ENCODE data around the gene EPHX1.

EPHX1 gene

GRCh38 chr1:225861834-225862580 is 52.1 kb downstream of the EPHX1 start:
- DNase-seq (ENCODE audit: low spot score), result no peak

GRCh38 chr1:225862581-225862950 is 52.6 kb downstream of the EPHX1 start:
- DNase-seq (ENCODE audit: low spot score), result no peak

DNA sequence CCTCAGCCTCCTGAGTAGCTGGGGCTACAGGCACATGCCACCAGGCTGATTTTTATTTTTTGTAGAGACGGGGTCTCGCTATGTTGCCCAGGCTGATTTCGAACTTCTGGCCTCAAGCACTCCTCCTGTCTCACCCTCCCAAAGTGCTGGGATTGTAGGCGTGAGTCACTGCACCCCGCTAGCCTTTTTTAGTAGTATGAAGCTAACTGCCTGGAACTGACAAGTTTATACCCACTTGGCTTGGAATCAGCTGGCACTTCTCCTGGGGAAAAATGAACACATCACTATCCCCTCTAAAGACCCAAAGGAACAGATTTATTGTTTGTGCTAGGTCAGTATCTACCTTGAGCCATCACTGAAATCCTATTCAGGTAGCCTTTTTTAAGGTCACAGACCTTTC is 53.2 kb downstream of the EPHX1 start:
- DNase-seq (ENCODE audit: low spot score), result no peak

GRCh38 chr1:225865514-225865913 is 55.6 kb downstream of the EPHX1 start:
- no peak for DNase-seq (ENCODE audit: low spot score)

- DNase-seq (ENCODE audit: low spot score), result no peak
These were observed 56.3 kb downstream of the EPHX1 start for GRCh38 chr1:225866061-225866837.

GRCh38 chr1:225866981-225867380 is 57.1 kb downstream of the EPHX1 start:
- no peak for DNase-seq (ENCODE audit: low spot score)

- no peak for DNase-seq (ENCODE audit: low spot score)
These were observed 58.9 kb downstream of the EPHX1 start for GRCh38 chr1:225868631-225869330.

DNA sequence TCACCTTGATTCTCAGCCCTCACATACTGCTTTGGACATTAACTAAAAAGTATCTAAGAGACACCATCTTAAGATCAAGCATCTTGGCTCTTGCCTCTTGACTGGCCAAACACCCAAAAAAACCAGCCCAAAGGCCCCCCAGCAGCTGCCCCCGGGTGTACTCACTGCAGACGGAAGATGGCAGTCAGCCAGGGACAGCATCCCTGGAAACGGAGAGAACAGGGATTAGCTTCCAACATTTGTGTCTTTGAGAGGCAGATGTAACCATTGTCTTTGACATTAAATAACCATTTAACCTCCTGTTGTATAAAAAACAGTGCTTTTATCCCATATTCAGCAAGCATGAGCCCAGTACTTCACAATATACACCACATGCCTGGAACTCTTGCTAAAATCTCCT is 61.0 kb downstream of the EPHX1 start:
- no peak for DNase-seq (ENCODE audit: low spot score)

DNA sequence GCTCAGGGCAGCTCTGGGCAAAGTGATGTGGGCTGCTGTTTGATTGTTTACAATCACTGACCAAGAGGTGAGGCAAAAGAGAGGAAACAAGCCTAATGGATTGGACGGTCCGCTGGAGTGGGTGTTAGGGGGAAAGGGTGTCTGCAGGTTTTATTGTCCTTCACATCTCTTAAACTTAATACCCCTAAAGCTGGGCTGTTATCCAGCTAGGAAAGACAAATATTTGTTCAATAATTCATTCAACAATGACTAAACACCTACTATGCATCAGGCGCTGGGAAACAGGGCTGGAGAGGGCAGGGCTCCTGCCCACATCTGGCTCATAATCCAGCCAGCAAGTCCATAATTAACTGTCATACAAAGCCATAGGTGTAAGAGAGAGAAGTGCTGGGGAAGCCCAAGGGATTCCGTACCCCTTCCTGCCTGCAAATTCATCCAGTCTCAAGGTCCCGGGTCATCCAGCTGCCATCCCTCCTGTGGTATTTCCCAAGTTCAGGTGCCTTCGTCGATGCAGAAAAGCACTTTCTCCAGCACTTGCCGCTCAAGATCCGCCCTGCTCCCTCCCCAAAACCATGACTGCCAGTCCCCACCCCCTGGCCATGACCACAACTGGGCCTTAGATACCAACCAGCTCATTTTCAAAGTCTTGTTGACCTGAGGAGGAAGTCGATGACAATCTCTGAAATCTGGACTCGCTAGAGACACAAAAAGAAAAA is 61.6 kb downstream of the EPHX1 start:
- no peak for DNase-seq (ENCODE audit: low spot score)

- no peak for DNase-seq (ENCODE audit: low spot score)
These were observed 62.1 kb downstream of the EPHX1 start for GRCh38 chr1:225872075-225872430.

DNA sequence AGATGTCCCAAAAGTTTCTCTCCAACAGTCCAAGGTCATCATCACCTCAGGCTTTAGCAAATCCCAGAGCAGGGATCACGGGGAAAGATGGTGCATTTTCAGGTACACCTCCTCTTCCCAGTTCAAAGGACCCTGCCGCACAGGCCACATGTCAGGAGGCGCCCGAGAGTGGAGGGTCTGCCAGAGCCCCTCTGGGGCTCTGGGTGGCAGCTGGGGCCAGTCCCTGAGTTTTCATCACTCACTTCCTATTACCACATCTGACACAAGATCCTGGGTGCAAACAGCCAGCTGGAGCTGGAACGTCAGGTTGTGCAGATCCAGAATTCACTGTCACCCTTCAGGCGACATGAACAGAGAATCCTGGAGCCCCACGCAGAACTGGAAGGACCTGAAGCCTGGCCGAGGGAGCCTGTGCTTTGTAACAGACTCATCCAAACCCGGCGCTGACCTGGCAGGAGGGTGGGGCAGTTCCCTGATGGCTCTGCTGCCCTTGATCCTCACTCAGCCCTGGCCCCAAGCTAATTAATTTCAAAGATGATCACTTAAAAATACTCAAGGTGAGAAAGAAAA is 63.4 kb downstream of the EPHX1 start:
- DNase-seq (ENCODE audit: low spot score), result no peak

- DNase-seq (ENCODE audit: low spot score), result no peak
These were observed 64.5 kb downstream of the EPHX1 start for GRCh38 chr1:225874431-225874830.

GRCh38 chr1:225875044-225875815 is 65.3 kb downstream of the EPHX1 start:
- no peak for DNase-seq (ENCODE audit: low spot score)

GRCh38 chr1:225876900-225877510 is 67.1 kb downstream of the EPHX1 start:
- DNase-seq (ENCODE audit: low spot score), result peak; percentile 25

DNA sequence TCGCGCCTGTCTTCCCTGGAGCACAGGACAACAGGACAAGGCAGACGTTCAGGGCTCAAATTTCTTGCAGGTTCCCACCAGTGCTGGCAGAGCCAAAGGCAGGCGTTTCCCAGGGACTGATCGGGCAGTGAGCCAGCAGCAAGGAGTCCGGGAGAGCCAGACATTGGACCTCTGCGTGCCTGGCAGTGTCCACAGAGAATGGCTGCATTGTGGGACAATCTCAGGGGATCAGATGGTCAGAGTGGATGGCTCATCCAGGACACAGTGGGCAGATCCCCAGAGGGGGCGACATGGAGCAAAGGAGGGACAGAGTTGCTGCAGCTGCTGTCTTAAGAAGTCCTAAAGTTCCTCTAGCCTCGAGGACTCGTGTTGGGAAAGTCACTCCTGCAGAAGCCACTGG is 67.7 kb downstream of the EPHX1 start:
- peak; percentile 92 for DNase-seq (ENCODE audit: low spot score)

DNA sequence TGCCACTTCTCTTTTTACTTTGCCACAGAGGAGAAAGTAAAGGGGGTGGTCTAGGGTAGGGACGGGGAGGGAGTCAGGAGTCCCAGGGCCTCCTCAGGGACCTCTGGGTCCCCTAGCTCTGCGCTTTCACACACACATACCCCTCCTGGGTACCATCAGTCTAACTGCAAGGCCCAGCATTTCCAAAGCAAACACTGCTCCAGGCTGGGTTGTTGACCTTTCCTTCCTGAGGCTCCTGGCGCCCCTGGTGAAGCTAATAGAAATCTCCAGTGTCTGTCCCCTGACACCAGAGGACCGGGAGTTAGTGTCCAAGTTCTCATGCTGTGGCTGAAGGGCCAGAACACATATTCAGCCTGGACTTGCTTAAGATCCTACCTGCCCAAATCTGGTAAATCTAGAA is 68.4 kb downstream of the EPHX1 start:
- DNase-seq (ENCODE audit: low spot score), result no peak

- peak; percentile 77 for DNase-seq (ENCODE audit: low spot score)
These were observed 69.7 kb downstream of the EPHX1 start for GRCh38 chr1:225879521-225880221.

DNA sequence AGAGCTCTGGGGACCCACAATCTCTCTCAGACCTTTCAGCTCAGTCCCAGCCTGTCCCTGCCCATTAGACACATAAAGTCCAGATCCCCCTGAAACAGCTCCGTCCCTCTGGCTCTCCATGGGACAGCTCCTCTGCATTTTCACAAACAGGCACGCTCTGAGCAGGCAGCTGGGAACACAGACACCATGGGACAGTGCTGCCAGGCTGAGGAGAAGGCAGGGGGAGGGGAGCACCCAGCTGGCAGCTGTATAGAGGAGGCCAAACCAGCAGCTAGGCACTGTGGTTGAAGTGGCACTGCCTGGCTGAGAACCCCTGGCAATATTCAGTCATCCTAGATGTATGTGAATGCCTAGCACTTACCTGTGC is 70.3 kb downstream of the EPHX1 start:
- DNase-seq (ENCODE audit: low spot score), result peak; percentile 87

DNA sequence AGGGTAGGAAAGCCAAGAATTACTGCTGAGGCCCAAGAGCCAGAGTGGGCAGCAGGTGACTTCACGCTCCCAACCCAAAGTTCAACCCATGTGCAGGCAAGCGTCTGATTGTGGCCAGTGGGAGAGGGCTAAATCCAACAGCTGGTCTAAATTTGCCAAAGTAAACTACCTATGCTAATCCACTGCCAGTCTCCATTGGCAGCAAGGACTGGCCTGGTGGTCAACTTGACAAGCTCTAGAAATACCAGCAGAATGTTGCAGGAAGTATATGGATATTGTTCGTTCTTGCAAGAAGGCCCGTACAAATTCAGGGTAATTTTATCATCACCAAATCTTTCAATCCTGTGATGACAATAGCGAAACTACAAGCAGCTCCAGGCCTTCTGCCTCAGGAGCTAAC is 70.7 kb downstream of the EPHX1 start:
- DNase-seq (ENCODE audit: low spot score), result peak; percentile 18

All from putamen (tissue), 1 donor.